ENCODE measurements around the gene SPNS3. TPM values are rescaled to one million over a fixed set of nuclear protein-coding genes. Genes with fewer than 3 reads are reported as not detected.

SPNS3 gene
- total and polyA plus RNA-seq, 2 of the 8 experiments (the other 6 are each of a cell fraction or from before 2014, with no cell fraction given), result not detected

DNA sequence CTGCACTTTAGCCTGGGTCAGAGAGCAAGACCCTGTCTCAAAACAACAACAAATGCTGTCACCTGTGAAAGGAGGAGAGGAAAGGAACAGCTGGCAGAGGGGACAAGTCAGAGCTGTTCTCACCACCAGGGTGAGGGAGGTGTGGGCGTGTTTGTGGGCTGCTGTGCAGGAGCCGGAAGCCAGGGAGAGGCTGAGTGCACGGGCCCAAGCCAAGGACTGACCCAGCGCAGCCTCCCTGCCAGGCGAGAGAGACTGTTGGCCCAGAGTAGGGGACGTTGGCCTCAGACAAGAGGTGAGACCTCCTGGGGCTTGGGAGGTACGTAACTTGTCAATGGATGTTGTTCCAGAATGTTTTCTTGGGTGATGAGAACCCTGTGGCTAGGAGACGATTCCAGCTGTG, 75.7 kb downstream of the SPNS3 start (continued):
- TF ChIP-seq, protein P1, sequence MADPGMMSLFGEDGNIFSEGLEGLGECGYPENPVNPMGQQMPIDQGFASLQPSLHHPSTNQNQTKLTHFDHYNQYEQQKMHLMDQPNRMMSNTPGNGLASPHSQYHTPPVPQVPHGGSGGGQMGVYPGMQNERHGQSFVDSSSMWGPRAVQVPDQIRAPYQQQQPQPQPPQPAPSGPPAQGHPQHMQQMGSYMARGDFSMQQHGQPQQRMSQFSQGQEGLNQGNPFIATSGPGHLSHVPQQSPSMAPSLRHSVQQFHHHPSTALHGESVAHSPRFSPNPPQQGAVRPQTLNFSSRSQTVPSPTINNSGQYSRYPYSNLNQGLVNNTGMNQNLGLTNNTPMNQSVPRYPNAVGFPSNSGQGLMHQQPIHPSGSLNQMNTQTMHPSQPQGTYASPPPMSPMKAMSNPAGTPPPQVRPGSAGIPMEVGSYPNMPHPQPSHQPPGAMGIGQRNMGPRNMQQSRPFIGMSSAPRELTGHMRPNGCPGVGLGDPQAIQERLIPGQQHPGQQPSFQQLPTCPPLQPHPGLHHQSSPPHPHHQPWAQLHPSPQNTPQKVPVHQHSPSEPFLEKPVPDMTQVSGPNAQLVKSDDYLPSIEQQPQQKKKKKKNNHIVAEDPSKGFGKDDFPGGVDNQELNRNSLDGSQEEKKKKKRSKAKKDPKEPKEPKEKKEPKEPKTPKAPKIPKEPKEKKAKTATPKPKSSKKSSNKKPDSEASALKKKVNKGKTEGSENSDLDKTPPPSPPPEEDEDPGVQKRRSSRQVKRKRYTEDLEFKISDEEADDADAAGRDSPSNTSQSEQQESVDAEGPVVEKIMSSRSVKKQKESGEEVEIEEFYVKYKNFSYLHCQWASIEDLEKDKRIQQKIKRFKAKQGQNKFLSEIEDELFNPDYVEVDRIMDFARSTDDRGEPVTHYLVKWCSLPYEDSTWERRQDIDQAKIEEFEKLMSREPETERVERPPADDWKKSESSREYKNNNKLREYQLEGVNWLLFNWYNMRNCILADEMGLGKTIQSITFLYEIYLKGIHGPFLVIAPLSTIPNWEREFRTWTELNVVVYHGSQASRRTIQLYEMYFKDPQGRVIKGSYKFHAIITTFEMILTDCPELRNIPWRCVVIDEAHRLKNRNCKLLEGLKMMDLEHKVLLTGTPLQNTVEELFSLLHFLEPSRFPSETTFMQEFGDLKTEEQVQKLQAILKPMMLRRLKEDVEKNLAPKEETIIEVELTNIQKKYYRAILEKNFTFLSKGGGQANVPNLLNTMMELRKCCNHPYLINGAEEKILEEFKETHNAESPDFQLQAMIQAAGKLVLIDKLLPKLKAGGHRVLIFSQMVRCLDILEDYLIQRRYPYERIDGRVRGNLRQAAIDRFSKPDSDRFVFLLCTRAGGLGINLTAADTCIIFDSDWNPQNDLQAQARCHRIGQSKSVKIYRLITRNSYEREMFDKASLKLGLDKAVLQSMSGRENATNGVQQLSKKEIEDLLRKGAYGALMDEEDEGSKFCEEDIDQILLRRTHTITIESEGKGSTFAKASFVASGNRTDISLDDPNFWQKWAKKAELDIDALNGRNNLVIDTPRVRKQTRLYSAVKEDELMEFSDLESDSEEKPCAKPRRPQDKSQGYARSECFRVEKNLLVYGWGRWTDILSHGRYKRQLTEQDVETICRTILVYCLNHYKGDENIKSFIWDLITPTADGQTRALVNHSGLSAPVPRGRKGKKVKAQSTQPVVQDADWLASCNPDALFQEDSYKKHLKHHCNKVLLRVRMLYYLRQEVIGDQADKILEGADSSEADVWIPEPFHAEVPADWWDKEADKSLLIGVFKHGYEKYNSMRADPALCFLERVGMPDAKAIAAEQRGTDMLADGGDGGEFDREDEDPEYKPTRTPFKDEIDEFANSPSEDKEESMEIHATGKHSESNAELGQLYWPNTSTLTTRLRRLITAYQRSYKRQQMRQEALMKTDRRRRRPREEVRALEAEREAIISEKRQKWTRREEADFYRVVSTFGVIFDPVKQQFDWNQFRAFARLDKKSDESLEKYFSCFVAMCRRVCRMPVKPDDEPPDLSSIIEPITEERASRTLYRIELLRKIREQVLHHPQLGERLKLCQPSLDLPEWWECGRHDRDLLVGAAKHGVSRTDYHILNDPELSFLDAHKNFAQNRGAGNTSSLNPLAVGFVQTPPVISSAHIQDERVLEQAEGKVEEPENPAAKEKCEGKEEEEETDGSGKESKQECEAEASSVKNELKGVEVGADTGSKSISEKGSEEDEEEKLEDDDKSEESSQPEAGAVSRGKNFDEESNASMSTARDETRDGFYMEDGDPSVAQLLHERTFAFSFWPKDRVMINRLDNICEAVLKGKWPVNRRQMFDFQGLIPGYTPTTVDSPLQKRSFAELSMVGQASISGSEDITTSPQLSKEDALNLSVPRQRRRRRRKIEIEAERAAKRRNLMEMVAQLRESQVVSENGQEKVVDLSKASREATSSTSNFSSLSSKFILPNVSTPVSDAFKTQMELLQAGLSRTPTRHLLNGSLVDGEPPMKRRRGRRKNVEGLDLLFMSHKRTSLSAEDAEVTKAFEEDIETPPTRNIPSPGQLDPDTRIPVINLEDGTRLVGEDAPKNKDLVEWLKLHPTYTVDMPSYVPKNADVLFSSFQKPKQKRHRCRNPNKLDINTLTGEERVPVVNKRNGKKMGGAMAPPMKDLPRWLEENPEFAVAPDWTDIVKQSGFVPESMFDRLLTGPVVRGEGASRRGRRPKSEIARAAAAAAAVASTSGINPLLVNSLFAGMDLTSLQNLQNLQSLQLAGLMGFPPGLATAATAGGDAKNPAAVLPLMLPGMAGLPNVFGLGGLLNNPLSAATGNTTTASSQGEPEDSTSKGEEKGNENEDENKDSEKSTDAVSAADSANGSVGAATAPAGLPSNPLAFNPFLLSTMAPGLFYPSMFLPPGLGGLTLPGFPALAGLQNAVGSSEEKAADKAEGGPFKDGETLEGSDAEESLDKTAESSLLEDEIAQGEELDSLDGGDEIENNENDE (IDR thresholded peaks at IDR 0.05; ENCODE audit: insufficient replicate concordance, low read length), result no peak
- TF ChIP-seq CHD2 (IDR thresholded peaks at IDR 0.05; ENCODE audit: low read length) (no peak), ASH2L (IDR thresholded peaks at IDR 0.05; ENCODE audit: low read length) (no peak), TEAD4 (IDR thresholded peaks at IDR 0.05; ENCODE audit: low read depth, low read length) (no peak), BACH1 (IDR thresholded peaks at IDR 0.05; ENCODE audit: low read length) (no peak), KDM4A (IDR thresholded peaks at IDR 0.05; ENCODE audit: low read depth, low read length, severe bottlenecking) (no peak), JUND (IDR thresholded peaks at IDR 0.05; ENCODE audit: low read length) (no peak)
